ENCODE results near the gene ADGRG3. TPM values are rescaled to one million over a fixed set of nuclear protein-coding genes. Genes with fewer than 3 reads are reported as not detected.

Gene ADGRG3, protein sequence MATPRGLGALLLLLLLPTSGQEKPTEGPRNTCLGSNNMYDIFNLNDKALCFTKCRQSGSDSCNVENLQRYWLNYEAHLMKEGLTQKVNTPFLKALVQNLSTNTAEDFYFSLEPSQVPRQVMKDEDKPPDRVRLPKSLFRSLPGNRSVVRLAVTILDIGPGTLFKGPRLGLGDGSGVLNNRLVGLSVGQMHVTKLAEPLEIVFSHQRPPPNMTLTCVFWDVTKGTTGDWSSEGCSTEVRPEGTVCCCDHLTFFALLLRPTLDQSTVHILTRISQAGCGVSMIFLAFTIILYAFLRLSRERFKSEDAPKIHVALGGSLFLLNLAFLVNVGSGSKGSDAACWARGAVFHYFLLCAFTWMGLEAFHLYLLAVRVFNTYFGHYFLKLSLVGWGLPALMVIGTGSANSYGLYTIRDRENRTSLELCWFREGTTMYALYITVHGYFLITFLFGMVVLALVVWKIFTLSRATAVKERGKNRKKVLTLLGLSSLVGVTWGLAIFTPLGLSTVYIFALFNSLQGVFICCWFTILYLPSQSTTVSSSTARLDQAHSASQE
- 0.87 TPM for total RNA-seq
- long read RNA-seq, result 0 reads

DNA sequence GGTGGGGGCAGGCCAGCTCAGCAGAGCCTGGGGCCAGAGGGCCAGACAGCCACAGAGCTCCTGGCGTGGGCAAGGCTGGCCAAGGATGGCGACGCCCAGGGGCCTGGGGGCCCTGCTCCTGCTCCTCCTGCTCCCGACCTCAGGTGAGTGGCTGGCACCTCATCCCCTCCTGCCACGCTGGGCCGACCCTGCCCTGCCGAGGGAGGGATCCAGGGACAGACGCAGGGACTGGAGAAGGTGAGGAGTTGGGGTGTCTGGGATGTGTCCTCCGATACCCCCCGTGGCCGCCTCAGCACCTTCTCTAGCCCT lies at the start of gene ADGRG3:
Gene ADGRG3 (plus strand): TSS at position 44 of the 309 bp plus-strand sequence. CDS start 42 bp downstream, at position 86.
- ATAC-seq (no peak), DNase-seq (ENCODE audit: missing footprints) (no peak)
- intact Hi-C loops (cut with DNase I), result no loop called here

GRCh38 chr16:57619133-57619605 lies 48.9 kb upstream of the ADGRG3 start:
- ATAC-seq (no peak), DNase-seq (ENCODE audit: missing footprints) (no peak)
- intact Hi-C loops (cut with DNase I), result no loop called here

DNA sequence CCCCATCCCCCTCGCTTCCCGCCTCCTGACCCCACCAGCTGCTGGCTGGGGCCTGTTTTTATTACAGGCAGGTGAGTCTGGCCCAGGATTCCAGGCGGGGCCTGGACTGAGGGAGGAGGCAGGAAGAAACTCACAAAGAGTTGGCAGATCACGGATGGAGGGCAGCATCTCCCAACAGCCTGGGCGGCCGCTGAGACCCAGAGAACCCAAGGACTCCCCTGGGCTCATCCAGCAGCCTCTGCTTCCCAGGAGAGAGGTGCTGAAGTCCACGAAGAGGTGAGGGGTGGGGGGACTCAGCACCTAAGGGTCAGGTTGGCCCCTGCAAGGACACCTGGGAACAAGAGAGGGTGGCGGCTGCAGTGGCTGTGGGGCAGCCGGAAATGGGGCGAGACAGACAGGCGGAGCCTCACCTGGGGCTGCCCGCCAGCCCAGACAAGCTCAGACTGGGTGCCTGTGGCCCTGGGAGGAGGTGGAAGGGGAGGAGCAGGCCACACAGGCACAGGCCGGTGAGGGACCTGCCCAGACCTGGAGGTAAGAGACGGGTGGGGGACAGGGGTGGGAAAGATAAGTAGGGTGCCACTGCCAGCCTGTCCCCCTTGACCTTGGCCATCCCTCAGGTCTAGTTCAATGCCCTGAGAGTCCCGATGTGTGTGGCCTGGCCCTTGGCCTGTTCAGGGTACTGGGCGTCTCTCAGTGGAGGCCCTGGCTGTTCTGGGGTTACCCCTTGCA lies 48.3 kb upstream of the ADGRG3 start:
- DNase-seq (ENCODE audit: missing footprints) (no peak), ATAC-seq (no peak)
- intact Hi-C loops (cut with DNase I), result no loop called here

DNA sequence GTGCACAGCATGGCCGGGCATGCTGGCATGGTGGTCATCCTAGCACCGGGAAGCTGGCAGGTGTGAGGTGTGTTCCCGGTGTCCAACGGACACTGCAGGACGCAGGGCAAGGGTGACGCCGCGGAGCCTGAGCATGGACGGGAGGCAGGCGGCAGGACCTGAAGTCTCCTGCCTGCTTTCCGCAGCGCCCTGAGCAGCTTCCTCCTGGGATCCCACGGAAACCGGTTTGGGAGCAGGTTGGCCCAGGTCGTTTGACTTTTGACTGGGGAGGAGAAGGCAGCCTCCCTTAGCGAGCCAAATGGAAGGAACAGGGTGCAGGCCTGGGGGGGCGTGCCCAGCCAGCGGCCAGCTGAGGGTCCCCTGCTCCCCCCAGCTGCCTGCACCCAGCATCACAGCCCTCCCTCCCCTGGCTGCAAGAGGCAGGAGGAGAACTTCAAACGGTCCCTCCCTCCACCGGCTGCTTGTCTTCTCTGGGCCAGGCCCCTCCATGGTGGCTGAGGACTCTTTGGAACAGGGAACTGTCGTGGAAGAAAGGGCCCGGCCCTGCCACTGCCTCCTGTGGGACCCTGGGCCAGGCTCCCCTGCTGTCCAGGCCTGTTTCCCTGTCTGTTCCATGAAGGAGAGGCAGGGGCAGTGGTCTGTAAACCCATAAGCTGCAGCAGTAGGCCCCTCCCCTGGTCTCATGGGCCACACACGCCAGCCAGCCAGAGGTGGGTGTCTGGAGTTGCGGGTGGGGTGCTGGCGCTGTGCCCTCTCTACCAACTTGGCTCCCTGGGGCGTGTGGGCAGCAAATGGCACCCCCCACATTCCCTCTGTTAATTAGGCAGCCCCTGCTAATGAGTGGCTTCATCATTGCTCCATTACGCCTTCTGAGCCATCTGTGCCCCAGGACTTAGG lies 47.5 kb upstream of the ADGRG3 start:
- ATAC-seq (no peak), DNase-seq (ENCODE audit: missing footprints) (no peak)
- intact Hi-C loops (cut with DNase I), result no loop called here

GRCh38 chr16:57621521-57622271 lies 46.4 kb upstream of the ADGRG3 start:
- no peak for DNase-seq (ENCODE audit: missing footprints)
- ATAC-seq, result no peak
- intact Hi-C loops (cut with DNase I), result no loop called here

- intact Hi-C loops (cut with DNase I), result no loop called here
- DNase-seq (ENCODE audit: missing footprints) (peak; percentile 50), ATAC-seq (no peak)
Measured at GRCh38 chr16:57622361-57623250, 45.5 kb upstream of the ADGRG3 start.

GRCh38 chr16:57623251-57624043 lies 44.7 kb upstream of the ADGRG3 start:
- no peak for ATAC-seq
- intact Hi-C loops (cut with DNase I), result no loop called here
- no peak for DNase-seq (ENCODE audit: missing footprints)

DNA sequence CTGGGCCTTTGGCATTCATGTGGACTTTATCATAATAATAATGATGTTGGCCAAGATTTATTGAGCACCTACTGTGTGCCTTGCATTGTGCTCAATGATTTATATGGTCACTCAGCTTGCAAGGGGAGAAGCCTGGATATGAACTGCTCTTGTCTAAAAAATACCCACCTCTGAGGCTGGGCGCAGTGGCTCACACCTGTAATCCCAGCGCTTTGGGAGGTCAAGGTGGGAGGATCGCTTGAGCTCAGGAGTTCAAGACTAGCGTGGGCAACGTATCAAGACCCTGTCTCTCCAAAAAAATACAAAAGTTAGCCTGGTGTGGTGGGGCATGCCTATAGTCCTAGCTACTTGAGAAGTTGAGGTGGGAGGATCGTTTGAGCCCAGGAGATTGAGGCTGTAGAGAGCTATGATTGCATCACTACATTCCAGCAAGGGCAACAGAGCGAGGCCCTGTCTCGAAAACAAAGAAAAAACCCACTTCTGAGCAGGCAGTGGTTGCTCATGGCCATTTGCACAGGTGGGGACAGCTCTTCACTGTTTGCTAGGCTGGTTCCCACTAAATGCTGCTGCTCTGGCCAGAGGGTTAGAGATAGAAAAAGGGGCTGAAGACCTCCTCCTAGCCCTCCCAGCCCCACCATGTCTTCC lies 43.9 kb upstream of the ADGRG3 start:
- no peak for ATAC-seq
- intact Hi-C loops (cut with DNase I), result no loop called here
- DNase-seq (ENCODE audit: missing footprints), result no peak

DNA sequence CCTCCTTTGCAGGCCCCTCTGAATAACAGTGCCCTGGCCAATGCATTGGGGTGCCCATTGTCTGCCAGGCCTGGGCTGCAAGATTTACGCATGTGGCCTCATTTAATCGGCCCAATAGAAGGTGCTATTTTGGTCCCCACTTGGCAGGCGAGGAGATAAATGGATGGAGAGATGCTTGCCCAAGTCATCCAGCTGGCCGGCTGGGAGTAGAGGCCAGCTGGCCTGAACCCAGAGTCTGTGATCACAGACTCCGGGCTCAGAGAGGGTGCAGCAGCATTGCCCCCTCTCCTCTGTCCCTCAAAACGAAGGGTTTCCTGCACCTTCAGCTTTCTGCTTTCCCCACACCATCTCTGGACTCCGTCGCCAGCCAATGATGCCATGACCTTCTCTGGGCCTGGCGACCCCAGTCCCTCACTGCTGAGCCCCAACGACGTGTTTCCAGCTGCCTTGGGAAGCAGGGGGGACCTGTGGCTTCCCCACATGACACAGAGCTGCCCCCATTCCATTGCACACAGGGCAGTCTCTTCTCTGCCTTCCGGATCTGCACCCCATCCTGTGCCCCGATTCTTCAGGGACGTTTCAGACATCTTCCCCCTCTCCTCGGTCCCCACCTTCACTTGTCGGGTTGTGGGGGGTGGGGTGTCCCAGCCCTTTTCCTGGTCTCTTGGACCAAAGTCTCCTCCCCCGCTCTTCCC lies 43.2 kb upstream of the ADGRG3 start:
- no peak for DNase-seq (ENCODE audit: missing footprints)
- peak; percentile 41 for ATAC-seq
- intact Hi-C loops (cut with DNase I), result no loop called here

DNA sequence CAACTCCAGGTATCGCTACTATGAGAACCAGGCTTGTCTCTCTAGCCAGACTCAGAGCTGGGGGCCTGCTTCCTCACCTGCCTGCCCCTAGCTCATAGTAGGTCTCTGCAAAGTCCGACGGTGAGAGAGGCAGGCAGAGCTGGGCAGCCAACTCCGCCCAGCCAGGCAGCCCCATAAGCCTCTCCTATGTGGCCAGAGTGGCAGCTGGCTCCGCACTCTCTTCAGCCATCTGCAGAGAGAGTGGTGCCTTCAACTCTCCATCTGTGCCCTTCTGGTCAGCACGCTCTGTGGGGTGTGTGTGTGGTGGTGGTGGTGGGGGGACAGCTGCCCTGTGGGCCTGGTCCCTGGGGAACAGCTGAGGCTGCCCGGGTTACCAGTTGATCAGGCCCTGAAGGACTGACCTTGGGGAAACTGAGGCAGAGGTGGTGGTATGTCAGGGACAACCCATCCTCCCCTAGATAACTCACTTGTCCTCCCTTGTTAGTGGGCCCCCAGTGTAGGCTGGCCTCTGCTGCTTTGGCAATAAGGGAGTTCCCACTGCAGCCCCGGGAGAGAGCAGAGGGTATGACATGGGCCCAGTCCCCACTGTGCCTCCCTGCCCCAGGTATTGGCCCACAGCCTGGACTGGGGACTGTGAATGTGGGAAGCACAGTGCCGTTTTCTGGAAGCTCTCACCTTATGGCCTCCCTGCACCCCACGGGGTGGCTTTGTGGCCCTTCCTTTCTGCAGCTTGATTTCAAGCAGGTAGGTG lies 41.5 kb upstream of the ADGRG3 start:
- DNase-seq (ENCODE audit: missing footprints) (no peak), ATAC-seq (no peak)
- intact Hi-C loops (cut with DNase I), result loop anchor here (2.0 kb wide), 1 partner anchor 26 kb away; no protein-coding TSS in a partner anchor

GRCh38 chr16:57627184-57627871 lies 40.8 kb upstream of the ADGRG3 start:
- intact Hi-C loops (cut with DNase I), result loop anchor here (2.0 kb wide), 1 partner anchor 27 kb away; no protein-coding TSS in a partner anchor
- DNase-seq (ENCODE audit: missing footprints), result no peak
- no peak for ATAC-seq

DNA sequence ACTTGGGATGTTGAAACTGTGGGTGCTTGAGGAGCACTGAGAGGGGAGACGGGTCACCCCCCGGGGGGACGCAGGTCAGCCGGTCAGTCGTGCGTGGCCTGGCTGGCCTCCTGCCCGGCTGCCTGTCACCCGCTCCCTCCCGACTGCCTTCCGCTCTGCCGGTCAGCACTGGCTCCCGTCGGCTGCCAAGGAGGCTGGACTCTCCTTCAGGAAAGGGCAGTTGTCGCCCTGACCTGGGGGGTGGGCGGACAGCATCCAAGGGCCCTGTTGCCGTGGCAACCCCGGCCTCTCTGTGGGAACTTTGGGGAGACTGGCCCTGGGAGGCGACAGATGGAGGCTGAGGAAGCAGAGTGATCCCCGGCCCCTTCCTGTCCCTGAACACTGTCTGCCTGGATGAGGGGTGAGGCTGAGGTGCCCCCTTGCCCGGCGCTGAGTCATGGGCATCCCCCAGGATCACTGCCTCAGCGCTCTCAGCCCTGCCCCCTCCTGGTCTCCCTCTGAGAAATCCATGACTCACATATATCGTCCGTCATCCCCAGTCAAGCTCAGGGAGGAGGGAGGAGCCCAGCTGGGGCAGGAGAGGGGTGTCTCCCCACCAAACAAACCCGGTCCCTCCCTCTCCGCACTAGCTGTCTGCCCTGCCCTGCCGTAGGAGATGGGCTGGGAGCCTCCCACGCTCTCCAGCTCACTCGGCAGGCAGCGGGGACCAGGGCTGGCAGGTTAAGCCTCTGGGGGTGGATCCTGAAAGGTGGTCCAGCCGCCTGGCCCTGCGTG lies 39.9 kb upstream of the ADGRG3 start, which contains the start of gene ADGRG1:
Gene ADGRG1 (plus strand): TSS at position 623 of the 774 bp plus-strand sequence. CDS start 21,658 bp downstream, outside the sequence.
- peak; percentile 80 for DNase-seq (ENCODE audit: missing footprints)
- intact Hi-C loops (cut with DNase I), result loop anchor here (2.0 kb wide), 1 partner anchor 19 kb away; no protein-coding TSS in a partner anchor
- peak; percentile 69 for ATAC-seq

DNA sequence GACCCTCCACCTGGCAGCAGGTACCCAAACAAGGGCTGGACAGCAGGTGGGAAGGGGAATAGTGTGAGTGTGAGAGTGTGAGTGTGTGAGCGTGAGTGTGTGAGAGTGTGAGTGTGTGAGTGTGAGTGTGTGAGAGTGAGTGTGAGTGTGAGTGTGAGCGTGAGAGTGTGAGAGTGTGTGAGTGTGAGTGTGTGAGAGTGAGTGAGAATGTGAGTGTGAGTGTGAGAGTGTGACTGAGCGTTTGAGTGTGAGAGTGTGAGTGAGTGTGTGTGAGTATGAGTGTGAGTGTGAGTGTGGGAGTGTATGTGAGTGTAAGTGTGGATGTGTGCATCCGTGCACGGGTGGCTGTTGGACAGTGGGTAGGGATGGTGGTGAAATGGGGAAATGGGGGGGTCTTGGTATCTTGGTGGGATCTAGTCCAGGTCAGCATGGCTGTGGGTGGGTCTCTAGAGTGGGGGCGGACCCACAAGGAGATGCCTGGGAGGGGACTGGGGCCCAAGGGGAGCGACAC lies 39.3 kb upstream of the ADGRG3 start:
- DNase-seq (ENCODE audit: missing footprints), result no peak
- intact Hi-C loops (cut with DNase I), result loop anchor here (2.0 kb wide), 1 partner anchor 18 kb away; no protein-coding TSS in a partner anchor
- no peak for ATAC-seq

Data from Right ventricle myocardium inferior (tissue), 1 donor.